DOHH2 (cell line): ENCODE measurements around the gene SOX1.

Experiments used
- H3F3A ChIP-seq: fragments of 200-600 bp; sonication (generic), shearing (Covaris generic); 2 replicates; pipeline ENCODE4 v1.6.0; 2016; ENCODE audit warnings: antibody characterized with exemption, mild to moderate bottlenecking; ENCODE audit not compliant: control insufficient read depth, insufficient read depth
- H3K27ac ChIP-seq: fragments of 200-600 bp; sonication (generic); 2 replicates; pipeline ENCODE4 v1.5.1; 2014; ENCODE audit warnings: low read depth, mild to moderate bottlenecking, low read length, moderate library complexity
- H3K27me3 ChIP-seq: fragments of 200-600 bp; sonication (generic); 2 replicates; pipeline ENCODE4 v1.6.1; 2014; ENCODE audit warnings: mild to moderate bottlenecking, low read length, mixed read lengths; ENCODE audit not compliant: control insufficient read depth
- H3K36me3 ChIP-seq: fragments of 200-600 bp; sonication (generic); 2 replicates; pipeline ENCODE4 v1.6.1; 2014; ENCODE audit warnings: mild to moderate bottlenecking, low read length, moderate library complexity, mixed read lengths; ENCODE audit not compliant: control insufficient read depth
- H3K4me1 ChIP-seq: fragments of 200-600 bp; sonication (generic); 2 replicates; pipeline ENCODE4 v1.6.1; 2014; ENCODE audit warnings: mild to moderate bottlenecking, low read length, mixed read lengths; ENCODE audit not compliant: control insufficient read depth
- H3K4me2 ChIP-seq: fragments of 200-600 bp; sonication (generic); 2 replicates; pipeline ENCODE4 v1.6.0; 2014; ENCODE audit warnings: mild to moderate bottlenecking, low read length, moderate library complexity
- H3K4me3 ChIP-seq: fragments of 200-600 bp; sonication (generic); 2 replicates; pipeline ENCODE4 v1.5.1; 2014; ENCODE audit warnings: mild to moderate bottlenecking, low read length, mixed read lengths
- H3K79me2 ChIP-seq: fragments of 200-600 bp; sonication (generic); 2 replicates; pipeline ENCODE4 v1.6.1; 2014; ENCODE audit warnings: mild to moderate bottlenecking, low read length, mixed read lengths; ENCODE audit not compliant: control insufficient read depth
- H3K9me2 ChIP-seq: fragments of 200-600 bp; sonication (generic); replicated peaks from 2 replicates; pipeline ENCODE4 v1.6.1; 2014; ENCODE audit warnings: mild to moderate bottlenecking, low read length, mixed read lengths; ENCODE audit not compliant: control insufficient read depth
- H3K9me3 ChIP-seq: fragments of 200-600 bp; sonication (generic); 2 replicates; pipeline ENCODE4 v1.6.1; 2014; ENCODE audit warnings: antibody characterized with exemption, low read length, mixed read lengths; ENCODE audit not compliant: control insufficient read depth, insufficient read depth
- H4K20me1 ChIP-seq: fragments of 200-600 bp; sonication (generic); 2 replicates; pipeline ENCODE4 v1.6.0; 2014; ENCODE audit warnings: low read depth, mild to moderate bottlenecking, antibody characterized with exemption, low read length, moderate library complexity; ENCODE audit not compliant: control insufficient read depth, insufficient read depth
- CTCF ChIP-seq: fragments of 200-600 bp; sonication (generic); IDR thresholded peaks from one replicate; pipeline ENCODE4 v1.5.1; 2014; ENCODE audit warnings: antibody characterized with exemption, mild to moderate bottlenecking, low read depth, low read length; ENCODE audit not compliant: poor library complexity, severe bottlenecking
- EZH2phosphoT487 ChIP-seq: fragments of 200-600 bp; sonication (generic); IDR thresholded peaks from 2 replicates; pipeline ENCODE4 v1.6.1; 2017; ENCODE audit warnings: borderline replicate concordance, mild to moderate bottlenecking, antibody characterized with exemption, low read length, moderate library complexity, mixed read lengths

The SOX1 gene

GRCh38 chr13:112034231-112034630 is 32.7 kb upstream of the SOX1 start:
- no peaks in the 10 kb centered on the region for H3K9me3 ChIP-seq
- H3K27me3 ChIP-seq, result no peaks in the 10 kb centered on the region
- H3F3A ChIP-seq, result no peaks in the 10 kb centered on the region
- no peak overlapping the region for H3K27ac ChIP-seq
- H3K4me3 ChIP-seq, result no peak overlapping the region
- no peaks in the 10 kb centered on the region for H3K79me2 ChIP-seq
- no peaks in the 10 kb centered on the region for H3K4me1 ChIP-seq
- no peaks in the 10 kb centered on the region for H3K36me3 ChIP-seq
- H3K4me2 ChIP-seq, result no peak overlapping the region
- H3K9me2 ChIP-seq, result no peaks in the 10 kb centered on the region
- TF ChIP-seq EZH2phosphoT487 (no peak), CTCF (no peak)
- no peaks in the 10 kb centered on the region for H4K20me1 ChIP-seq

- Histone ChIP-seq H3K9me2 (no peaks in the 10 kb centered on the region), H3K4me2 (no peak overlapping the region), H3K79me2 (no peaks in the 10 kb centered on the region), H3K36me3 (no peaks in the 10 kb centered on the region), H4K20me1 (no peaks in the 10 kb centered on the region), H3K9me3 (no peaks in the 10 kb centered on the region), H3K27me3 (no peaks in the 10 kb centered on the region), H3K4me1 (no peaks in the 10 kb centered on the region), H3K27ac (no peak overlapping the region), H3K4me3 (no peak overlapping the region), H3F3A (no peaks in the 10 kb centered on the region)
- no peak for TF ChIP-seq CTCF
- no peak for TF ChIP-seq EZH2phosphoT487
Measured at GRCh38 chr13:112034846-112035245, 32.1 kb upstream of the SOX1 start.

- Histone ChIP-seq H3K4me1 (no peaks in the 10 kb centered on the region), H3K9me2 (no peaks in the 10 kb centered on the region), H3K27me3 (no peaks in the 10 kb centered on the region), H3K36me3 (no peaks in the 10 kb centered on the region), H4K20me1 (no peaks in the 10 kb centered on the region), H3K79me2 (no peaks in the 10 kb centered on the region), H3K27ac (no peak overlapping the region), H3F3A (no peaks in the 10 kb centered on the region), H3K4me2 (no peak overlapping the region), H3K4me3 (no peak overlapping the region), H3K9me3 (no peaks in the 10 kb centered on the region)
- no peak for TF ChIP-seq CTCF
- TF ChIP-seq EZH2phosphoT487, result no peak
Measured at GRCh38 chr13:112042496-112042895, 24.5 kb upstream of the SOX1 start.

GRCh38 chr13:112052213-112052612 is 14.7 kb upstream of the SOX1 start:
- no peaks in the 10 kb centered on the region for H3K36me3 ChIP-seq
- no peaks in the 10 kb centered on the region for H3K27me3 ChIP-seq
- H3K79me2 ChIP-seq, result no peaks in the 10 kb centered on the region
- H3K4me2 ChIP-seq, result no peak overlapping the region
- no peaks in the 10 kb centered on the region for H3K9me2 ChIP-seq
- H3K9me3 ChIP-seq, result no peaks in the 10 kb centered on the region; the same call in 1 of the 2 replicates
- no peaks in the 10 kb centered on the region for H3F3A ChIP-seq
- no peaks in the 10 kb centered on the region for H4K20me1 ChIP-seq
- H3K4me1 ChIP-seq, result no peaks in the 10 kb centered on the region
- no peak overlapping the region for H3K27ac ChIP-seq
- TF ChIP-seq CTCF (no peak), EZH2phosphoT487 (no peak)
- no peak overlapping the region for H3K4me3 ChIP-seq
